ENCODE data around the gene IRAK1. TPM values are rescaled to one million over a fixed set of nuclear protein-coding genes. Genes with fewer than 3 reads are reported as not detected.
A peak's percentile ranks its signal among the peaks of the same experiment; 100 is the strongest.

The IRAK1 gene
- total and polyA plus RNA-seq, 9 of the 15 experiments (the other 6 are each of a cell fraction or from before 2014, with no cell fraction given) = 11.6 to 261 (median 91.6) TPM

DNA sequence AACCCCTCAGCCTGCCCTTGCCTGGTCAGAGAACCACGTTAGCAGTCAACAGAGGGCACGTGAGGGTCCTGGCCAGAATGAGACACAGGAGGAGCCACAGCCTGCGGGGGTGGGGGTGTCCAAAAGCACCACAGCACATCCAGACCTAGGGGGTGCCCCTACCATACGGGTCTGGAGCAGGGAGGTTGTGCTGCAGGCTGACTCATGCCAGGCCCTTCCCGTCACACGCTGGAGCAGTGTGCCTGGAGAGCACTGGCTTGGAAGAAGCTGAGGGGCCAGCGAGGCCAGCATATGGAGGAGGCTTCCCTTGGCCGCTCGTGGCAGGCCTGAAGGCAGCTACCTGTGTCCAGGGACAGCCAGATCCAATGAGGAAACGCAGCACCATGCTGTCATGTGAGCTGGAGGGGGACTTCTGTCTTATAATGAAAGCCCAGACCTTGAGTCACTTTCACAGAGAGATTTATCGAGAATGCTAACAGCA, 1.5 kb upstream of the IRAK1 start (continued):
- TF ChIP-seq, protein P1, sequence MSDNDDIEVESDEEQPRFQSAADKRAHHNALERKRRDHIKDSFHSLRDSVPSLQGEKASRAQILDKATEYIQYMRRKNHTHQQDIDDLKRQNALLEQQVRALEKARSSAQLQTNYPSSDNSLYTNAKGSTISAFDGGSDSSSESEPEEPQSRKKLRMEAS (CRISPR knock-in tag; IDR thresholded peaks at IDR 0.05) = 0 out of 2 replicates have a peak, but pooled peaks have one; percentile 22
- no peak for TF ChIP-seq NBN (IDR thresholded peaks at IDR 0.05; ENCODE audit: low read depth)
- TF ChIP-seq, protein P2, sequence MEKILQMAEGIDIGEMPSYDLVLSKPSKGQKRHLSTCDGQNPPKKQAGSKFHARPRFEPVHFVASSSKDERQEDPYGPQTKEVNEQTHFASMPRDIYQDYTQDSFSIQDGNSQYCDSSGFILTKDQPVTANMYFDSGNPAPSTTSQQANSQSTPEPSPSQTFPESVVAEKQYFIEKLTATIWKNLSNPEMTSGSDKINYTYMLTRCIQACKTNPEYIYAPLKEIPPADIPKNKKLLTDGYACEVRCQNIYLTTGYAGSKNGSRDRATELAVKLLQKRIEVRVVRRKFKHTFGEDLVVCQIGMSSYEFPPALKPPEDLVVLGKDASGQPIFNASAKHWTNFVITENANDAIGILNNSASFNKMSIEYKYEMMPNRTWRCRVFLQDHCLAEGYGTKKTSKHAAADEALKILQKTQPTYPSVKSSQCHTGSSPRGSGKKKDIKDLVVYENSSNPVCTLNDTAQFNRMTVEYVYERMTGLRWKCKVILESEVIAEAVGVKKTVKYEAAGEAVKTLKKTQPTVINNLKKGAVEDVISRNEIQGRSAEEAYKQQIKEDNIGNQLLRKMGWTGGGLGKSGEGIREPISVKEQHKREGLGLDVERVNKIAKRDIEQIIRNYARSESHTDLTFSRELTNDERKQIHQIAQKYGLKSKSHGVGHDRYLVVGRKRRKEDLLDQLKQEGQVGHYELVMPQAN (IDR thresholded peaks at IDR 0.05; ENCODE audit: borderline replicate concordance) = no peak

DNA sequence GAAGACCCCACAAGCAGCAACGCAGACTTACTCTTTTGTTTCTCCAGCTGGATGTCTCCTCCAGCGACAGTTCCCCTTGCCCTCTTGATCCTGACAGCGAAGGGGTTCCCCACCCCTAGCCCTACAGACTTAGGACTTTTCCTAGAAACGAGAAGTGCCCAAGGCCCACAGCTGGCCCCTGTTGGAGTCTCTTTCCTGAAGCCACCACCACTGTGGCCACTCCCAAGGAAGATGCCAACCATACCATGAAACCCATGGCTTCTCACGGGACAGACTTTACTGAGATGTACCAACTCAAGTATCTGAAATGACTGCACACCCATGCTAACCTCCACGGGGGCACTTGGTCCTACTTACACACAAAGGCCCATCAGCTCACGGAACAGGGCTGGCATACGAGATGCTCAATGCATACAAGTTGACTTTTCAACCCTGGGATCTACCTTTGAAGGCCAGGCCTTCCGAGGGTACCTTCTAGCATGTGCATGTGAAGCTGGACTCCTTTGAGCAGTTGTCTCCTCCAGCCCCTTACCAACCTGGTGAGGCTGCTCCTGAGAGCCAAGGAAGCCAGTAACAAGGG, 924 bp upstream of the IRAK1 start:
- TSS peak; percentile 84 for BruUV-seq (replicated peaks)
- TF ChIP-seq ZKSCAN3 (CRISPR knock-in tag; IDR thresholded peaks at IDR 0.05) (no peak), FOXP1 (CRISPR knock-in tag; IDR thresholded peaks at IDR 0.05) (no peak), CBX5 (IDR thresholded peaks at IDR 0.05; ENCODE audit: borderline replicate concordance, low read depth) (no peak), CBFB (CRISPR knock-in tag; IDR thresholded peaks at IDR 0.05) (0 out of 2 replicates have a peak, but pooled peaks have one; percentile 4), BDP1 (IDR thresholded peaks at IDR 0.05; ENCODE audit: insufficient read depth, insufficient read length) (no peak), GTF2F1 (IDR thresholded peaks at IDR 0.05; ENCODE audit: low read depth, low read length) (no peak), SPI1 (IDR thresholded peaks at IDR 0.05; ENCODE audit: borderline replicate concordance, low read depth, low read length) (peak; percentile 62; the same call in 1 of the 2 replicates)
- TF ChIP-seq, protein P3, sequence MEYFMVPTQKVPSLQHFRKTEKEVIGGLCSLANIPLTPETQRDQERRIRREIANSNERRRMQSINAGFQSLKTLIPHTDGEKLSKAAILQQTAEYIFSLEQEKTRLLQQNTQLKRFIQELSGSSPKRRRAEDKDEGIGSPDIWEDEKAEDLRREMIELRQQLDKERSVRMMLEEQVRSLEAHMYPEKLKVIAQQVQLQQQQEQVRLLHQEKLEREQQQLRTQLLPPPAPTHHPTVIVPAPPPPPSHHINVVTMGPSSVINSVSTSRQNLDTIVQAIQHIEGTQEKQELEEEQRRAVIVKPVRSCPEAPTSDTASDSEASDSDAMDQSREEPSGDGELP (CRISPR knock-in tag; IDR thresholded peaks at IDR 0.05; ENCODE audit: borderline replicate concordance) = 0 out of 2 replicates have a peak, but pooled peaks have one; percentile 2
- intact Hi-C loops (cut with micrococcal nuclease) (loop anchor here (2.0 to 5.0 kb wide), 2 partner anchors 50 to 72 kb away; partner anchors contain the start of gene HCFC1), in situ Hi-C loops (cut with MboI) (no loop called here)
- Histone ChIP-seq H3K9ac (ENCODE audit: insufficient read depth in 1 of 2, low read depth in 2 of 2, low read length in 2 of 2) (peak overlapping the region; percentile 95 to 99), H3K9me3 (replicated peaks; ENCODE audit: control insufficient read depth, insufficient read depth, low read depth, low read length) (no peaks in the 10 kb centered on the region), H3K27me3 (ENCODE audit: control insufficient read depth in 2 of 2, insufficient read depth in 2 of 2, low read length in 2 of 2) (no peaks in the 10 kb centered on the region), H4K20me1 (replicated peaks; ENCODE audit: control insufficient read depth, insufficient read depth, low read length) (no peaks in the 10 kb centered on the region), H3K36me3 (ENCODE audit: control insufficient read depth, insufficient read depth, low read length) (peaks cover 39% of the 10 kb centered on the region), H3K4me2 (ENCODE audit: insufficient read depth, low read length) (peak overlapping the region; percentile 76), H3K27ac (ENCODE audit: extremely low read depth, low read depth, low read length) (peak overlapping the region; percentile 92), H3K4me3 (peak overlapping the region; percentile 81), H3K9me1 (ENCODE audit: control insufficient read depth, insufficient read depth, low read length) (no peaks in the 10 kb centered on the region), H3K79me2 (ENCODE audit: control insufficient read depth, insufficient read depth, low read length) (peaks cover 59% of the 10 kb centered on the region), H2AFZ (ENCODE audit: low read depth, low read length) (peak overlapping the region; percentile 15; the same call in 1 of the 2 replicates), H3K4me1 (replicated peaks in 1 of 2; ENCODE audit: control insufficient read depth in 2 of 2, insufficient read depth in 2 of 2, low read length in 2 of 2) (peaks cover 21 to 80% of the 10 kb centered on the region in 2 experiments)
- DNase-seq (ENCODE audit: extremely low read depth in 1 of 4, low spot score in 3 of 4) (peak in 1 of 4 experiments; percentile 25), ATAC-seq (no peak; the same call in 2 of the 3 replicates), FAIRE-seq (peak; percentile 71)
- ChIA-PET CTCF (ENCODE audit: low intra/inter-chr PET ratio) (interaction anchor here (1.0 kb wide), 1 partner anchor 74 kb away, joined by 6 read pairs; no protein-coding TSS in a partner anchor), POLR2A (interaction anchor here (0.6 to 2.1 kb wide), 10 partner anchors 9 to 1084 kb away, joined by 3 to 11 read pairs (median 3); no protein-coding TSS in a partner anchor)
- WGBS (ENCODE audit: insufficient coverage, low coverage, missing lambda C conversion rate) = 28% methylated on average over 9 of the region's 9 CpGs
